Activated CD4-positive, alpha-beta memory T cell treated with anti-CD3 and anti-CD28 coated beads, Interleukin-2, amount 10 ng/mL, durations not matched to agents 7 days and 5 days (primary cell): ENCODE measurements around the gene ACTC1. TPM values are rescaled to one million over a fixed set of nuclear protein-coding genes. Genes with fewer than 3 reads are reported as not detected.
"Not testable (repeated sequence)": the region's sequence is repeated elsewhere in the genome, so short reads cannot be mapped to it uniquely, and the experiment has no call there.

Experiments
- CTCF ChIA-PET: fragments of 350-600 bp; sonication (Branson Sonifier 250); formaldehyde crosslinking; loops from one replicate; lab custom pipeline; 2021; ENCODE audit warnings: antibody characterized with exemption, inconsistent platforms; lab: Charles Lee
- POLR2A ChIA-PET: fragments of 350-600 bp; sonication (Branson Sonifier 250); formaldehyde crosslinking; loops from one replicate; lab custom pipeline; 2021; ENCODE audit warnings: antibody characterized with exemption; lab: Charles Lee
- DNase-seq: peaks from one replicate; pipeline ENCODE4 v3.0.0-alpha.2; 2020
- H3K27ac Mint-ChIP-seq: one replicate; pipeline ENCODE4 v1.8.0; 2021; ENCODE audit warnings: mild to moderate bottlenecking, mixed read lengths
- H3K27me3 Mint-ChIP-seq: one replicate; pipeline ENCODE4 v1.8.0; 2021; ENCODE audit warnings: mixed read lengths
- H3K36me3 Mint-ChIP-seq: one replicate; pipeline ENCODE4 v1.8.0; 2021; ENCODE audit warnings: low read depth, mixed read lengths
- H3K4me1 Mint-ChIP-seq: one replicate; pipeline ENCODE4 v1.8.0; 2021; ENCODE audit warnings: mixed read lengths
- H3K4me3 Mint-ChIP-seq: one replicate; pipeline ENCODE4 v1.8.0; 2021; ENCODE audit warnings: mild to moderate bottlenecking, mixed read lengths
- H3K9me3 Mint-ChIP-seq: one replicate; pipeline ENCODE4 v1.8.0; 2021; ENCODE audit warnings: mixed read lengths
- total RNA-seq, 2 experiments: library from RNA; stranded (reverse); gene quantifications; one replicate each; pipeline ENCODE4 v1.2.3, GENCODE V29; 2021

The ACTC1 gene
- not detected for total RNA-seq

DNA sequence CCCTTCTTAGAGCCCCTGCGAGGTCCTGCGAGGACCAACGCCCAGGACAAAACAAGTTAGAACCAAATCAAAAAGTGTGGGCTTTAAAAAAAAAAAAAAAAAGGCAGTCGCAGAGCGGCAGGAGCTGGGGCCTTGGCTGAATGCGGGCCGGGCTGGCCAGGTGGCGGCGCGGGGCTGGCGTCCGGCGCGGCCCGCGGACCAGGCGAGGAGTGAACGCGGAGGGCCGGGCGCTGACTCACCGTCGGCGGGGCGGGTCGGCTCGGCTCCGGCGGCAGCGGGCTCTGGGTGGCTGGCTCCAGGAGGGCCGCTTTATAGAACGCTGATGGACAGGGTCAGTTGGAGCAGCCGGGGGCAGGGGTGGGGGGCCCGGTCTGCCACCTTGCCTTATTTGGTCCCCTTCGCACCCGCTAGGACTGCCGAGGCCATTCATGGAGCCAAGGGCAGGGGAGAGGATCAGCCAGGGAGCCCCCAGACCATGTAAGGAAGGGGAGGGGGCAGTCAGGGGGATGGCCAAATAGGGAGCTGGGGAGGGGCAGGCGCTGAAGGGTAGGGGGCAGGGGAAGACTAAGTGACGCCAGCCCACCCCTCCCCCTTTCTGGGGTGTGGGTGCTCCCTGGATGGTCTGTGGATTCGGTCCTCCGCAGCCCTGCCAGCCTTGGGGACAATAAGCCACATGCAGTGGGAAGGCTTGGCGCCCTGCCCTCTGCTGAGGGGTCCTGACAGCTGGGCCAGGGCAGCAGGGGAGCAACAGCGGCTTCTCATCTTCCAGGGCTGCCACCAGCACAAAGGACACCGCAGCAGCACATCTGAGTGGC lies at the start of gene ACTC1:
Gene ACTC1, minus strand, starts transcription at position 283 of the 815 bp plus-strand sequence. CDS start 741 bp downstream, outside the sequence.
- no peak for DNase-seq
- Mint-ChIP-seq H3K4me1 (no peaks in the 10 kb centered on the region), H3K27me3 (peaks cover 68% of the 10 kb centered on the region), H3K4me3 (no peak within 1 kb of the TSS), H3K9me3 (no peaks in the 10 kb centered on the region), H3K36me3 (no peaks in the 10 kb centered on the region), H3K27ac (no peak within 1 kb of the TSS)
- ChIA-PET POLR2A (no interaction called here), CTCF (no interaction called here)

GRCh38 chr15:34841262-34841725 lies 45.9 kb upstream of the ACTC1 start:
- ChIA-PET CTCF (no interaction called here), POLR2A (no interaction called here)
- no peak overlapping the region for H3K4me3 Mint-ChIP-seq
- H3K27ac Mint-ChIP-seq = no peak overlapping the region
- no peaks in the 10 kb centered on the region for H3K9me3 Mint-ChIP-seq
- DNase-seq = no peak
- no peaks in the 10 kb centered on the region for H3K36me3 Mint-ChIP-seq
- H3K27me3 Mint-ChIP-seq = no peaks in the 10 kb centered on the region
- H3K4me1 Mint-ChIP-seq = no peaks in the 10 kb centered on the region

GRCh38 chr15:34838282-34838681 lies 42.9 kb upstream of the ACTC1 start:
- no peak for DNase-seq

GRCh38 chr15:34837246-34838016 lies 42.1 kb upstream of the ACTC1 start:
- ChIA-PET POLR2A (no interaction called here), CTCF (interaction anchor here (1.6 kb wide), 1 partner anchor 11 kb away, joined by 3 read pairs; no protein-coding TSS in a partner anchor)
- Mint-ChIP-seq H3K4me1 (no peaks in the 10 kb centered on the region), H3K36me3 (no peaks in the 10 kb centered on the region), H3K27me3 (peaks cover 12% of the 10 kb centered on the region), H3K27ac (no peak overlapping the region), H3K4me3 (no peak overlapping the region), H3K9me3 (no peaks in the 10 kb centered on the region)
- no peak for DNase-seq

More at GRCh38 chr15:34838282-34838681, 42.9 kb upstream of the ACTC1 start:
- Mint-ChIP-seq H3K36me3 (no peaks in the 10 kb centered on the region), H3K9me3 (no peaks in the 10 kb centered on the region), H3K27ac (no peak overlapping the region), H3K4me1 (no peaks in the 10 kb centered on the region), H3K4me3 (no peak overlapping the region), H3K27me3 (peaks cover 12% of the 10 kb centered on the region)
- ChIA-PET POLR2A (no interaction called here), CTCF (no interaction called here)

GRCh38 chr15:34828145-34828911 lies 33.0 kb upstream of the ACTC1 start:
- DNase-seq = no peak
- POLR2A ChIA-PET = no interaction called here
- H3K36me3 Mint-ChIP-seq = no peaks in the 10 kb centered on the region
- H3K27me3 Mint-ChIP-seq = peaks cover 25% of the 10 kb centered on the region
- H3K27ac Mint-ChIP-seq = no peak overlapping the region
- H3K4me3 Mint-ChIP-seq = no peak overlapping the region
- CTCF ChIA-PET = no interaction called here
- no peaks in the 10 kb centered on the region for H3K9me3 Mint-ChIP-seq
- H3K4me1 Mint-ChIP-seq = no peaks in the 10 kb centered on the region

- Mint-ChIP-seq H3K9me3 (no peaks in the 10 kb centered on the region), H3K4me3 (no peak overlapping the region), H3K36me3 (no peaks in the 10 kb centered on the region), H3K27ac (no peak overlapping the region), H3K4me1 (no peaks in the 10 kb centered on the region), H3K27me3 (peaks cover 27% of the 10 kb centered on the region)
- POLR2A ChIA-PET = no interaction called here
- no peak for DNase-seq
- CTCF ChIA-PET = no interaction called here
Observed at GRCh38 chr15:34821831-34822230, 26.5 kb upstream of the ACTC1 start.

GRCh38 chr15:34820110-34820509 lies 24.8 kb upstream of the ACTC1 start:
- Mint-ChIP-seq H3K4me1 (no peaks in the 10 kb centered on the region), H3K36me3 (no peaks in the 10 kb centered on the region), H3K27me3 (peaks cover 23% of the 10 kb centered on the region), H3K9me3 (no peaks in the 10 kb centered on the region), H3K4me3 (no peak overlapping the region), H3K27ac (no peak overlapping the region)
- ChIA-PET POLR2A (no interaction called here), CTCF (no interaction called here)
- DNase-seq = no peak

DNA sequence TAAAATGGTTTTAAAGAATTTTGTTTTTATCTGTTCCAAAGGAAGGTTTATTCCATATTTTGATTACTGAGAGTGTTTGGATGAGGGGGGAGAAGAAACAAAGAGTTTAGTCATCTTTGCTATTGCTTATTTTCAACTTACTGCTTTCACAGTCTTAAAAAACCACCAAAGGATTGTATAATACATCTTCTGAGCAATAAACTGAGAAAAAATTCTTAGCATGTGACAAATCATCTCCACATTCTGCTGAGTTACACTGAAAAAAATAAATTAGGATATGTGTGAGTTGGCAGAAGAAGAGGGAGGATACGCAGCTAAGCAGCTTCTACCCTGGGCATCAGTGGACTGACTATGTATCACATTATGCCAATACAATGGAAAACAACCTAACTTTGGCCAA lies 23.2 kb upstream of the ACTC1 start:
- H3K36me3 Mint-ChIP-seq = no peaks in the 10 kb centered on the region
- CTCF ChIA-PET = no interaction called here
- POLR2A ChIA-PET = no interaction called here

DNA sequence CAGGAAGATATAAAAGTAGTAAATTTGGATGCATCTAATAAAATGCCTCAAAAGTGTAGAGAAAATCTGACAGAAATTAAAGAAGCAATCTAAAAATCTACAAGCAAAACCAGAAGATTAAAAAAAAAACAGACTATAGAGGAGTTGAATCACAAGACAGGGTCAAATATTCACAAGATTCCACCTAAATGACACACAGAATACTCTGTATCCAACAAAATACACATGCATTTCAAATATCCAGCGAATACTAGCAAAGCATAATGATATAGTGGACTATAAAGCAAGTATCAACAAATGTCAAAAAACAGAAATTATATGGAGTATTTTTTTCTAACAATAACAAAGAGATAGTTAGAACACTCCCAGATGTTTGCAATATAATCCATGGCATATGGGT lies 20.5 kb upstream of the ACTC1 start:
- Mint-ChIP-seq H3K36me3 (no peaks in the 10 kb centered on the region), H3K27ac (no peak overlapping the region), H3K9me3 (no peaks in the 10 kb centered on the region), H3K4me3 (no peak overlapping the region), H3K27me3 (peaks cover 24% of the 10 kb centered on the region), H3K4me1 (no peaks in the 10 kb centered on the region)
- ChIA-PET POLR2A (no interaction called here), CTCF (no interaction called here)
- DNase-seq = no peak

More for the DNA sequence above, 23.2 kb upstream of the ACTC1 start:
- H3K27ac Mint-ChIP-seq = no peak overlapping the region
- no peak for DNase-seq
- peaks cover 25% of the 10 kb centered on the region for H3K27me3 Mint-ChIP-seq
- no peaks in the 10 kb centered on the region for H3K9me3 Mint-ChIP-seq
- H3K4me3 Mint-ChIP-seq = no peak overlapping the region
- no peaks in the 10 kb centered on the region for H3K4me1 Mint-ChIP-seq

- POLR2A ChIA-PET = no interaction called here
Observed at GRCh38 chr15:34813446-34814190, 18.3 kb upstream of the ACTC1 start.

GRCh38 chr15:34812868-34813365 lies 17.6 kb upstream of the ACTC1 start:
- DNase-seq, CTCF ChIA-PET, H3K4me3 Mint-ChIP-seq, H3K4me1 Mint-ChIP-seq, H3K27ac Mint-ChIP-seq, H3K36me3 Mint-ChIP-seq, H3K9me3 Mint-ChIP-seq, POLR2A ChIA-PET: not testable (repeated sequence)
- H3K27me3 Mint-ChIP-seq = peaks cover 24% of the 10 kb centered on the region

More at GRCh38 chr15:34813446-34814190, 18.3 kb upstream of the ACTC1 start:
- CTCF ChIA-PET = no interaction called here
- Mint-ChIP-seq H3K4me1 (no peaks in the 10 kb centered on the region), H3K4me3 (no peak overlapping the region), H3K36me3 (no peaks in the 10 kb centered on the region), H3K27ac (no peak overlapping the region), H3K9me3 (no peaks in the 10 kb centered on the region), H3K27me3 (peaks cover 24% of the 10 kb centered on the region)
- DNase-seq = no peak

DNA sequence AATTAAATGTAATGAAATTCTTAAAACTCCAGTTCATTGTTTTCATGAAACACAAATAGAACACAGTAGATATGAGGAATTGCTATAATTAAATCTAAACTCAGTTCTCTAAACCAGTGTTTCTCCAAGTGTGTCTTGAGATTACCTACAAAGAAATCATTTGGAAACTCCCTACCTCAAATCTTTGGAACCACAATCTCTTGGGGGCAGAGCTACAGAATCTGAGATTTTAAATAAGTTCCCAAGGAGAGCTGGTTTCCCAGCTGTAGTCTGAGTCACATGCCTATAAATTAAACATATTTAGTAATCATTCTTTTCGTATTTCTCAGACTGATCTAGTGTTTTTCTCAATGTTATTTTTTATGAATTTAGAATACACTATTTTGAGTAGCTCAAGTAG lies 17.0 kb upstream of the ACTC1 start:
- H3K27ac Mint-ChIP-seq = no peak overlapping the region
- peaks cover 21% of the 10 kb centered on the region for H3K27me3 Mint-ChIP-seq
- no peaks in the 10 kb centered on the region for H3K9me3 Mint-ChIP-seq
- no peak for DNase-seq
- H3K4me1 Mint-ChIP-seq = no peaks in the 10 kb centered on the region
- H3K4me3 Mint-ChIP-seq = no peak overlapping the region
- ChIA-PET POLR2A (no interaction called here), CTCF (no interaction called here)
- no peaks in the 10 kb centered on the region for H3K36me3 Mint-ChIP-seq
